Activated naive CD4-positive, alpha-beta T cell treated with anti-CD3 and anti-CD28 coated beads for 36 hours (primary cell): ENCODE results near the gene UNC5B. TPM values are rescaled to one million over a fixed set of nuclear protein-coding genes. Genes with fewer than 3 reads are reported as not detected.

ENCODE experiments used
- CTCF ChIA-PET: fragments of 350-600 bp; sonication (Branson Sonifier 250); formaldehyde crosslinking; loops from one replicate; lab custom pipeline; 2021; ENCODE audit warnings: antibody characterized with exemption; lab: Charles Lee
- DNase-seq: peaks from one replicate; pipeline ENCODE4 v3.0.0-alpha.2; 2020
- H3K27ac Mint-ChIP-seq: one replicate; pipeline ENCODE4 v1.8.0; 2021; ENCODE audit warnings: mild to moderate bottlenecking, mixed read lengths
- H3K27me3 Mint-ChIP-seq: one replicate; pipeline ENCODE4 v1.8.0; 2021; ENCODE audit warnings: low read depth, mixed read lengths
- H3K36me3 Mint-ChIP-seq: one replicate; pipeline ENCODE4 v1.8.0; 2021; ENCODE audit warnings: low read depth, mixed read lengths
- H3K4me1 Mint-ChIP-seq: one replicate; pipeline ENCODE4 v1.8.0; 2021; ENCODE audit warnings: low read depth, mixed read lengths
- H3K4me3 Mint-ChIP-seq: one replicate; pipeline ENCODE4 v1.8.0; 2021; ENCODE audit warnings: mild to moderate bottlenecking, moderate library complexity, mixed read lengths
- H3K9me3 Mint-ChIP-seq: one replicate; pipeline ENCODE4 v1.8.0; 2021; ENCODE audit warnings: mixed read lengths
- intact Hi-C: fragments of 100-400 bp; cut with micrococcal nuclease; formaldehyde crosslinking; loops from one replicate; pipeline ENCODE4 v1.15.1; 2023
- total RNA-seq, 2 experiments: library from RNA; stranded (reverse); gene quantifications; one replicate each; pipeline ENCODE4 v1.2.3, GENCODE V29; 2021

The UNC5B gene
- total RNA-seq, 2 experiments from 2014 or later = 0.05 TPM

DNA sequence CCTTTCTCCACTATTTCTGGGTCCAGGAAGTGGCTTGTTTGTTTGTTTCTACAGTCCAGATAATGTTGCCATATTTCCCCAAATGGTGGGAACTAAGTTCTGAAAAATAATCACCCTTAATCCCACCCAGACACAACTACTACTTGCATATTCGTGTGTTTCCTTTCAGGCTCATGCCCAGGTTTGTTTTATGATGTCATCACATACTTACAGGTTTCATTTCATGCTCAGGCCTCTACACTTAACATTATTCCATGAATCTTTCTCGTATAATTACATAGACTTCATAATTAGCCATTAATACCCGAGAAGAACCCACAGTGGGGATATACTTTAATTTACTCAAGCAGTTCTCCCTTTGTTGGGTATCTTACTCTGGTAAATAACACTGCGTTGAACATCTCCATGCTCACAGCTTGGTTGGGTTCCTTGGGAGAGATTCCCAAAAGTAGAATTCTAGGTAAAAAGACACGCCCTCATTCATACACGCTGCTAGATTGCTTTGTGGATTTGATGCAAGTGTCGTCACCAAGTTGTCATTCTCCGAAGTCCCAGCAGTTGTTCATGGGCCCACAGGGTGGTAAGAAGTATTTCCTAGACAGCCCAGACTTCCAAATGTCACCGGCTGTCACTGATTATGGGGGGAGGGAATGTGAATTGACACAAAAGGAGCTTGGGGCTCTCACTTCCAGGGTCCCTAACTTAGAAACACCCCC lies 42.6 kb downstream of the UNC5B start:
- DNase-seq = no peak
- Mint-ChIP-seq H3K27ac (no peak overlapping the region), H3K4me1 (no peaks in the 10 kb centered on the region), H3K9me3 (no peaks in the 10 kb centered on the region), H3K27me3 (peaks cover 3% of the 10 kb centered on the region), H3K36me3 (no peaks in the 10 kb centered on the region), H3K4me3 (no peak overlapping the region)
- intact Hi-C loops = no loop called here
- CTCF ChIA-PET = no interaction called here

DNA sequence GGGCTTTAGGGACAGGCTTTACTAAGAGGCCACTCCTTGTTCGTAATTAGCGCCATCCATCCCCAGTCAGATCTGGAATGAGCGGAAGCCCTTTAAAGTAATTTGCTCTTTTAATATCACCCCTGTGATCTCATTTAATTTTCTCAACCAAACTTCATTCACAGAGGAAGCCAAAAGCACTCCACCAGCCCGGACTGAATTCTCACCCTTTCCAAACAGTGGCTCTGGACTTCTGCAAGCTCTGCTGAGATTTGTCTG lies 43.1 kb downstream of the UNC5B start:
- CTCF ChIA-PET = no interaction called here
- peaks cover 3% of the 10 kb centered on the region for H3K27me3 Mint-ChIP-seq
- H3K27ac Mint-ChIP-seq = no peak overlapping the region
- intact Hi-C loops = no loop called here
- H3K4me1 Mint-ChIP-seq = no peaks in the 10 kb centered on the region
- no peaks in the 10 kb centered on the region for H3K9me3 Mint-ChIP-seq
- H3K4me3 Mint-ChIP-seq = no peak overlapping the region
- no peak for DNase-seq
- no peaks in the 10 kb centered on the region for H3K36me3 Mint-ChIP-seq

DNA sequence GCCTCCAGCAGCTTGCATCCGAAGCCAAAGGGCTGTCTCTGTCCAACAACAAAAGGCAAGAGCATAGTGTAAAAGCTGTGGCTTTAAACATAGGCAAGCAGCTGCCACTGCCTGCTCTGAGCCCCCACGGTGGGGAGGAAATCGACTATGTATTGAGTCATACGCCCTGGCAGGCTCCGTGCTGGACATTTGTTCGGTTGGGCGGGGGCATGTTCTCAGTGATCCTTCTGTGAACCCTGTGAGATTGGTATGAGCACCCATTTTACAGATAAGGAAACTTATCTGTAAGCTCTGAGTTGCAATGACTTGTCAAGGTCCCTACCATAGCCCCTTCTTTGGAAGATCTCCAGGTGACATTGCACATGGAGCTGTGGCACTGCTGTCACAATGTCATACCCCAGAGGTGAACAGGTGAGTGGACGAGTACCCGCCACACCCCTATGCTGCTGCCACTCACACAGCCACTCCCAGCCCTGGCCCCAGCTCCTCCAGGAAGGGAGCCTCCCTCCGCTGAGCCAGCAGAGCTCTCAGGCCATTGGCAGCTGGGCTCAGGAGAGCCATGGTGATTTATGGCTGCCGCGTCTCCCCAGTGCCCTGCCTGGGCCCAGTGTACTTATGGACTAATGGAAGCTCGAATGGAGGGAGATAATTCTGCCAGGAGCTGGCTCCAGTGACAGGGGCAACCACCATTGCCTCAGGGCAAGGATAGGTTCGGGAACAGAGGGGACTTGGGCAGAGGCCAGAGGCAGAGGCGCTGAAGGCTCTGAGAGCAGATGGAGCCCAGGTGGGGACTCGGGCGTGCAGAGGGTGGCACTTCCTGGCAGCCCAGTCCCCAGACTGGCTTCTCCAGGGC lies 43.7 kb downstream of the UNC5B start:
- Mint-ChIP-seq H3K27me3 (peaks cover 3% of the 10 kb centered on the region), H3K9me3 (no peaks in the 10 kb centered on the region), H3K27ac (no peak overlapping the region), H3K36me3 (no peaks in the 10 kb centered on the region), H3K4me3 (no peak overlapping the region), H3K4me1 (no peaks in the 10 kb centered on the region)
- CTCF ChIA-PET = no interaction called here
- DNase-seq = no peak
- intact Hi-C loops = no loop called here

DNA sequence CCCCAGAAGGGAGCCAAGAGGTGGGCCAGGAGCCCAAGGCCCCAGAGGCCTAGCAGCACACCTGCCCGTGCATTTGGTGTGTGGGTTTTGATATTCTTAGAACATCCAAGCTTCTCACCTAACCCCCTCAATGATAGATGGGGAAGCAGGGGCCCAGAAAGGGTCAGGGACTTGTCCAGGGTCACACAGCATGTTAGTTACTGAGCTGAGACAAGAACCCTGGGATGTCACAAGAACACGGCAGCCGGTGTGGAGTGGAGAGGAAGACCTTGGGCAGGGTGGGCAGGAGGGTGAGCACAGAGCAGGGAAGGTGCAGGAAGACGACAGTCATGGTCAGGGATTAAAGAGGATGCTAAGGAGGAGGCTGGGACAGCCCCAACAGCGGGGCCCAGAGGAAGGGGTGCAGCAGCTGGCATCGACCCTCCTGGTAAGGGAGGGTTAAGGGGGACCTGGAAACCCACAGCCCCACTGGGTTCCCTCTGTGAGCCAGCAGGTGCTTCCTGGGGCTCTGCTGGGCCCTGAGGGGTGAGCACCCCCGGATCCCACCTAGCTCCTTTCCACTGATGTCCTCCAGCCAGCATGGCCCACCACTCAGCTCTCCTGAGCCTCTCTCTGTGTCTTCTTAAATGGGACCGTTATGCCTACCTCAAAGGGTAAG lies 44.4 kb downstream of the UNC5B start:
- intact Hi-C loops = no loop called here
- CTCF ChIA-PET = no interaction called here
- Mint-ChIP-seq H3K4me1 (no peaks in the 10 kb centered on the region), H3K36me3 (no peaks in the 10 kb centered on the region), H3K27me3 (peaks cover 3% of the 10 kb centered on the region), H3K27ac (no peak overlapping the region), H3K4me3 (no peak overlapping the region), H3K9me3 (no peaks in the 10 kb centered on the region)
- DNase-seq = no peak

DNA sequence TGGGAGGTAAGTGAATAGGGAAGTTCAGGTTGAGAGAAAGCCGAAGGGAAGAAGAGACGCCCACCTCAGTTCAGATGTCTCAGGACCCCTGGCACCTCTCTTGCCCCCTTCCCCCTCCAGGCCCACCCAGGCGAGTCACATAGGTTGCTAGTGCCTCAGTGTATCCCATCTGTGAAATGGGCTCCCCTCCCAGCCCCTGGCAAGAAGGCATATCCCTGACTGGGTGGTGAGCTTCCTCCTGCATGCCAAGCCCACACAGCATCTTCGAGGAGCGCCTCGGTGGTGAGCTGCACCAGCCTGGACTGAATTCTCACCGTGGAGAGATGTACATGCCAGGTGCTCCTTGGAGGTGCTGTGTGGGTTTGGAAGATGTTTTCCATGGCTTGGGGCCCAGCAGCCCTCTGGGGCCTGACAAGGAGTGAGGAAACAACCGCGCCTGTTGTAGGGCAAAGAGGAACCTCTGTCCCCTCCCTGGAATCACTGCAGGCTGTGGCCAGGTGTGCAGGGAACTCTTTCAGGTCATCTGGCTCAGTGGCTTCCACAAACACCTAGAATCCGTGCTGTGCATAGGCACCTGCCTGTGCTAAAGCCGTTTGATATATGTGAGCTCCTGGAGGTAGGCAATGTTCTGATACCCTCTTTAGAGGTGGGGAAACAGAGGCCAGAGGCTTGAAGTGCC lies 45.1 kb downstream of the UNC5B start:
- H3K4me3 Mint-ChIP-seq = no peak overlapping the region
- H3K36me3 Mint-ChIP-seq = no peaks in the 10 kb centered on the region
- DNase-seq = no peak
- no peaks in the 10 kb centered on the region for H3K9me3 Mint-ChIP-seq
- H3K27me3 Mint-ChIP-seq = peaks cover 3% of the 10 kb centered on the region
- no peaks in the 10 kb centered on the region for H3K4me1 Mint-ChIP-seq
- intact Hi-C loops = no loop called here
- CTCF ChIA-PET = no interaction called here
- H3K27ac Mint-ChIP-seq = no peak overlapping the region

DNA sequence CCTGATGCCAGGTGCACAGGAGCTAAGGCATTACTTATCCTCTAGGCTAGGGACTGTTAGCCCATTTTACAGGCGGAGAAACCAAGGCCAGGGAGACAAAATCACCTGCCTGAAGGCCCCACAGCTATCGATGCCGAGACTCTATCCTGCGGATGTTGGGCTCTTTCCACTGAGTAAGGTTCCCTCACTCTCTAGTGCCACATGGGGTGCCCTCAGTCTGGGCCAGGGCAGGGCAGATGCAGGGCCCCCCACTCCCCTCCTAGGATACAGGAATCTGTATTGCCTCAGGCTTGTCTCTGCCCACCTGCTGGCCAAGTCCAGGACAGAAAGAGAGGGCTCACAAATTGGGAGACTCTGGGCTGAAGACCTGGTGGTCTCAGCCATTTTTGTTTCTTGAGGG lies 45.7 kb downstream of the UNC5B start:
- intact Hi-C loops = no loop called here
- no peaks in the 10 kb centered on the region for H3K4me1 Mint-ChIP-seq
- H3K27ac Mint-ChIP-seq = no peak overlapping the region
- H3K36me3 Mint-ChIP-seq = no peaks in the 10 kb centered on the region
- no peaks in the 10 kb centered on the region for H3K9me3 Mint-ChIP-seq
- peaks cover 3% of the 10 kb centered on the region for H3K27me3 Mint-ChIP-seq
- H3K4me3 Mint-ChIP-seq = no peak overlapping the region
- CTCF ChIA-PET = no interaction called here
- DNase-seq = no peak

DNA sequence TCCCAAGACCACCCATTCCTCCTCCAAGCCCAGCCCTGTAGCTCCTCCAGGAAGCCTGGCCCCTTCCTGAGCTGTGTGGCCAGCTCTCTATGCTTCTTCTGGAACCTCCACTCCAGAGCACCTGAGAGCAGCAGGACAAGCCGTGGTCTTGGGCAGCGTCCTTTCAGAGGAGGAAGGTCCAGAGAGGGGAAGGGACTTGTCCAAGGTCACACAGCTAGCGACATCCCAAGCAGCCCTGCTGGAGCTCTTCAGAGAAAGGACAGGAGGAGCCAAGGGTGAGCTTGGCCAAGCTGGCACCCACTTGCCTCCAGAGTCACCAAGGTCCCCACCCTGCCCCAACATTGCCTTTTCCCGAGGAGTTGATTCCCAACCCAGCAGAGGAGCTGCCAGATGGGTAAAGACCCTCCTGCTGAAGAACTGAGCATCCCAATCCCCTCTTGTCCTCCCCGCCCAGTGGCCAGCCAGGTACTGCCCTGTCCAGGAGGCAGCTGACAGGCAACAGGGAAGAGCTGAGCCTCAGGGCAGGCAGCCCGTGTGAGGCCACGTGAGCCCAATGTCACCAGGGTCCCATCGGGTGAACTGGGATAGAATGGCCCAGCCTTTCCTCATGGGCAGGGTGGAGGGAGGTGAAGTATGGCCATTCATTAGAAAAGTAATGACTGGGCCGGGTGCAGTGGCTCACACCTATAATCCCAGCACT lies 46.2 kb downstream of the UNC5B start:
- no peak for DNase-seq
- Mint-ChIP-seq H3K27ac (no peak overlapping the region), H3K36me3 (no peaks in the 10 kb centered on the region), H3K9me3 (no peaks in the 10 kb centered on the region), H3K27me3 (peaks cover 3% of the 10 kb centered on the region), H3K4me3 (no peak overlapping the region), H3K4me1 (no peaks in the 10 kb centered on the region)
- intact Hi-C loops = no loop called here
- CTCF ChIA-PET = no interaction called here

DNA sequence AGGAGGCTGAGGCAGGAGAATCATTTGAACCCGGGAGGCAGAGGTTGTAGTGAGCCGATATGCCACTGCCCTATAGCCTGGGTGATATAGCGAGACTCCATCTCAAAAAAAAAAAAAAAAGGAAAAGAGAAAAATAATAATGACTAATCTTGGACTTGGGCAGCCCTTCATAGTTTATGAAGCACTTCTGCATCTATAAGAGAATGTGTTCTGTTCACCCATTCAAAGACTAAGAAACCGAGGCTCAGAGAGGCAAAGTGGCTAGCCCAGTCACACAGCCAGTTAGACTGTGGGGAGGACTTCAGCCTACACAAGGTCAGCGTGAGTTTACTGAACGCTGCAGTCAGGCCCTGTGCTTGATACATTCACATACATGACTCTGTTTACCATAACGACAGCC lies 46.9 kb downstream of the UNC5B start:
- DNase-seq = no peak
- H3K27me3 Mint-ChIP-seq = peaks cover 3% of the 10 kb centered on the region
- no peak overlapping the region for H3K4me3 Mint-ChIP-seq
- no peaks in the 10 kb centered on the region for H3K36me3 Mint-ChIP-seq
- H3K4me1 Mint-ChIP-seq = no peaks in the 10 kb centered on the region
- intact Hi-C loops = no loop called here
- no peaks in the 10 kb centered on the region for H3K9me3 Mint-ChIP-seq
- CTCF ChIA-PET = interaction anchor here (1.1 kb wide), 1 partner anchor 11 kb away, joined by 3 read pairs; no protein-coding TSS in a partner anchor
- H3K27ac Mint-ChIP-seq = no peak overlapping the region

DNA sequence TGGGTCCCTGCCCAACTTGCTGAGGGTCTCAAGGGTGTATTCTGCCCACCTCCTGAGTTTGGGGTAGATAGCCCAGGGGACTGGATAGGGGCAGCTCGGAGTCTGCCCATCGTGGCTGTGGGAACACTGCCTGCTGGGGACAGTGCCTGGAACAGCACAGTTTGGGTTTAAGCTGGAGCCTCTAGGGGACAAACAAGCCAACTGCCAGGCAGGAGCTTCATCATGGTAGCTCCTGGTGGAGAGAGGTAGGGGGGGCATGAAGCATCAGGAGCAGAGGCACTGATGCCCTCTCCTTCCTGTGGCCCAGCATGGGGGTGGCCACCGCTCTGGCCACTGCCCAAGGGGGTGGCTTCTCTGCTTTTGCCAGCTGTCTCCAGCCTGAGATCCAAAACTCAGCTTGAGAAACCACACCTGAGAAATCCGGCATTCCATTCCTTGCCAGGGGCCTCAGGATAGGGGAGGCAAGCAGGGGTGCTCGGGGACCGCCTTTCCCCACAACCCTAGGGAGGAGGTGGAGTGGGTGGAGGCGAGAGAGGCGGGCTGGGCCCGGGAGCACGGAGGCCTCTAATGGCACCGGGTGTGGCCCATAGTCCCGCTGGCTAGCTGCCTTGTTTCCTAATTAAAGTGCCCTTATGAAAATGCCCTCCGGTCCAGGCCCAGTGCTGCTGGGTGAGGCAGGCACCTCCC lies 47.6 kb downstream of the UNC5B start:
- no peaks in the 10 kb centered on the region for H3K9me3 Mint-ChIP-seq

DNA sequence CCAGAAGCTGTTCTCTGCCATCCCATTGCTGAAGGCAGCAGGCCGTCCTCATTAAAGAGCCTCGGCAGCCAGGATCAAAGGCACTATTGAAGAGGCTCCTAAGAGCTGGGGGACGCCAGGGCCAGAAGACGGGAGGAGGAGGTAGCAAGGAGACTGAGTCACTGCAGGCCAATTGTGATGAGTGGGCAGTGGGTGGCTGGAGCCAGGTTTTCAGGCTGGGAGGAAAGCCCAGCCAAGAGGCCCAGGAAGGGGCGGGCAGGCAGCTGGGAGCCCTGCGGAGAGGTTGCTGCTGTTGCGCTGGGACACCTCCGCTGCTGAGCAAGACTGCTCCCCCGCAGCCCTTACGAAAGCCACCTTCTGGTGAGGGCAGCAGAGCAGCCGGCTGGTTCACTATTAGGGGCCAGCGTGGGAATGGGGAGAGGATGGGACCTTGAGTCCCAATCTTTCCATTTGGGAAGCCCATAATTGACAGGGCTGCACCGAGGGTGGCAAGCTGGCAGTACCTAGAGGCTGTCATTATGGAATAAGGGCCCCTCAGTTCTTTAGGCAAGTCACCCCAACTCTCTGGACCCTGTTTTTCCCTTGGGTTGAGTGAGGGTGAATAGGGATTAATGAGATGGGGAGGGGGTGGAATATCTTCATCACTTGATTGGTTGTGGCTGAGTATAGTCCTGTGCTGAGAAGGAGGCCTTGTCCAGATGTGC lies 48.4 kb downstream of the UNC5B start:
- CTCF ChIA-PET = interaction anchor here (1.1 kb wide), 1 partner anchor 9 kb away, joined by 3 read pairs; no protein-coding TSS in a partner anchor
- intact Hi-C loops = no loop called here
- Mint-ChIP-seq H3K27me3 (peaks cover 3% of the 10 kb centered on the region), H3K4me3 (no peak overlapping the region), H3K27ac (no peak overlapping the region), H3K4me1 (no peaks in the 10 kb centered on the region), H3K9me3 (no peaks in the 10 kb centered on the region), H3K36me3 (no peaks in the 10 kb centered on the region)
- DNase-seq = no peak

More for the DNA sequence above, 47.6 kb downstream of the UNC5B start:
- CTCF ChIA-PET = interaction anchor here (1.1 kb wide), 1 partner anchor 10 kb away, joined by 3 read pairs; no protein-coding TSS in a partner anchor
- Mint-ChIP-seq H3K4me1 (no peaks in the 10 kb centered on the region), H3K27me3 (peaks cover 3% of the 10 kb centered on the region), H3K27ac (no peak overlapping the region), H3K4me3 (no peak overlapping the region), H3K36me3 (no peaks in the 10 kb centered on the region)
- no peak for DNase-seq
- intact Hi-C loops = no loop called here

DNA sequence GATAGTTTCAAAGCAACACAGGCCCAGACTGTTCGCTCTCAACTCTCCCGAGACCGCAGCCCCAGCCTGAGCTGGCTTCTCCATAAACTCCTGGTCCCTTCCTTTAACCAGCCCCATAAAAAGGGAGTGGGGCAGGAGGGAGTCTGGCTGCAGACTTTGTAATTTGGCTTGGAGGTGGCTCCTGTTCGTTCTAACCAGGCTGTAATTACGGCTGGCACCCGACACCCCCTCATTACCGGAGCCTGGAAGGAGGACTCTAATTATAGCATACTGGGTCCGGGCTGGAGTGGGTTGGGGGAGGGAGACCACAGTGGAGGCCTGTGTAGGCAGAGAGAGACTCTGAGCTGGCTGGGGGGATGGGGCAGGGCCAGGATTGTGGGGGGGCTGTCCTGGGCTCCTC lies 49.7 kb downstream of the UNC5B start:
- H3K27me3 Mint-ChIP-seq = no peaks in the 10 kb centered on the region
- no peak overlapping the region for H3K4me3 Mint-ChIP-seq
- H3K27ac Mint-ChIP-seq = no peak overlapping the region
- intact Hi-C loops = no loop called here
- no peaks in the 10 kb centered on the region for H3K4me1 Mint-ChIP-seq
- no peak for DNase-seq
- no peaks in the 10 kb centered on the region for H3K36me3 Mint-ChIP-seq
- H3K9me3 Mint-ChIP-seq = no peaks in the 10 kb centered on the region
- CTCF ChIA-PET = no interaction called here
